A673 (cell line): Measurements from ENCODE around the gene ALOXE3.

Experiments
- EZH2 ChIP-seq: fragments of 200-600 bp; sonication (generic); IDR thresholded peaks from 2 replicates; pipeline ENCODE4 v1.6.1; 2017; ENCODE audit warnings: borderline replicate concordance, low read depth, mild to moderate bottlenecking, mixed read lengths, antibody characterized with exemption, low read length; ENCODE audit not compliant: poor library complexity, severe bottlenecking
- TF ChIP-seq, protein P1 (sequence below): fragments of 300-800, 200-600 bp; sonication (generic); conservative IDR thresholded peaks from 2 replicates; pipeline ENCODE4 v1.5.1; 2017; ENCODE audit warnings: low read depth, mild to moderate bottlenecking, antibody characterized with exemption, low read length, moderate library complexity, mixed read lengths

DNA sequence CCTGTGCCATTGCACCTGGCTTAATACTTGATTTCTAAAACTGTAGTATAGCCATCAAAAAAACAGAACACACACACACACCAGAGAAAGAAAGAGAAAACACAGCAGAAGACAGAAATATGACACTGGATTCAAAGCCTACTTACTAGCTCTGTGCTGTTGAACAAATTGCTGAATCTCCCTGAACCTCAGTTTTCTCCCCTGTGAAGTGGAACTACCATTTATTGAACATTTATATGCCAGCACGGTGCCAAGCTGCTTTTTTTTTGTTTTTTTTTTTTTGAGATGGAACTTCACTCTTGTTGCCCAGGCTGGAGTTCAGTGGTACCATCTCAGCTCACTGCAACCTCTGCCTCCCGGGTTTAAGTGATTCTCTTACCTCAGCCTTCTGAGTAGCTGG, 17.6 kb downstream of the ALOXE3 start:
- TF ChIP-seq, protein P1, sequence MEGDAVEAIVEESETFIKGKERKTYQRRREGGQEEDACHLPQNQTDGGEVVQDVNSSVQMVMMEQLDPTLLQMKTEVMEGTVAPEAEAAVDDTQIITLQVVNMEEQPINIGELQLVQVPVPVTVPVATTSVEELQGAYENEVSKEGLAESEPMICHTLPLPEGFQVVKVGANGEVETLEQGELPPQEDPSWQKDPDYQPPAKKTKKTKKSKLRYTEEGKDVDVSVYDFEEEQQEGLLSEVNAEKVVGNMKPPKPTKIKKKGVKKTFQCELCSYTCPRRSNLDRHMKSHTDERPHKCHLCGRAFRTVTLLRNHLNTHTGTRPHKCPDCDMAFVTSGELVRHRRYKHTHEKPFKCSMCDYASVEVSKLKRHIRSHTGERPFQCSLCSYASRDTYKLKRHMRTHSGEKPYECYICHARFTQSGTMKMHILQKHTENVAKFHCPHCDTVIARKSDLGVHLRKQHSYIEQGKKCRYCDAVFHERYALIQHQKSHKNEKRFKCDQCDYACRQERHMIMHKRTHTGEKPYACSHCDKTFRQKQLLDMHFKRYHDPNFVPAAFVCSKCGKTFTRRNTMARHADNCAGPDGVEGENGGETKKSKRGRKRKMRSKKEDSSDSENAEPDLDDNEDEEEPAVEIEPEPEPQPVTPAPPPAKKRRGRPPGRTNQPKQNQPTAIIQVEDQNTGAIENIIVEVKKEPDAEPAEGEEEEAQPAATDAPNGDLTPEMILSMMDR, result no peak
- no peak for TF ChIP-seq EZH2
